C4-2B (cell line): Measurements from ENCODE around the gene HTT.

Experiments
- H3K27ac ChIP-seq: fragments of 450-650 bp; 2 replicates; pipeline ENCODE4 v1.5.1; 2017
- CTCF ChIP-seq: fragments of 450-650 bp; conservative IDR thresholded peaks from 2 replicates; pipeline ENCODE4 v1.5.1; 2017; ENCODE audit warnings: mild to moderate bottlenecking
- ZFX ChIP-seq: fragments of 450-650 bp; IDR thresholded peaks from 2 replicates; pipeline ENCODE4 v1.6.1; 2017

HTT gene

GRCh38 chr4:3074078-3074845 lies at the start of gene HTT, which contains the start of gene HTT-AS:
TSS of gene HTT (plus strand) at chr4:3074681. CDS start at chr4:3074826, 145 bp downstream.
TSS of gene HTT-AS (minus strand) at chr4:3074538.
- peak within 1 kb of the TSS; percentile 77 for H3K27ac ChIP-seq
- TF ChIP-seq ZFX (no peak), CTCF (no peak)

DNA sequence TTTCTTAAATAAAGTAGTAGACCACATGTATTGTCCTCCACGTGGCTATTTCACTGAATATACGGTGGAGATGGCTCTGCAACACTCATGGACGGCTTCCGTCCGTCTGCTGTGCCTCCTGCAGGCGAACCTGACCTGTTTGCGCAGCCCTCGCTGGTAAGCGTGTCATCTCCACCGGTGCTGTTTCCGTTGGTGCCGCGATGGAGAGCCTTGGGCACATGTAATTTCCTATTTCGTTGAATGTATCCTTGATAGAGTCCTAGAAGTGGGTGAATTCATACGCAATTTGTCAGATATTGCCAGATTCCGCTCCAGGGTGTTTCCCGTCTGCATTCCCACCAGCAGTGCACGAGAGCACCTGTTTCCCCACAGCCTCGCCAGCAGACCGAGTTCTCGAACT lies 48.6 kb upstream of the HTT start:
- H3K27ac ChIP-seq = no peak overlapping the region
- TF ChIP-seq CTCF (no peak), ZFX (no peak)

GRCh38 chr4:3026540-3026939 lies 47.9 kb upstream of the HTT start:
- H3K27ac ChIP-seq = no peak overlapping the region
- TF ChIP-seq CTCF = no peak
- no peak for TF ChIP-seq ZFX

GRCh38 chr4:3029464-3029863 lies 45.0 kb upstream of the HTT start:
- no peak overlapping the region for H3K27ac ChIP-seq
- TF ChIP-seq ZFX (no peak), CTCF (no peak)

- no peak for TF ChIP-seq CTCF
- no peak for TF ChIP-seq ZFX
Measured at GRCh38 chr4:3030566-3031356, 43.7 kb upstream of the HTT start.

DNA sequence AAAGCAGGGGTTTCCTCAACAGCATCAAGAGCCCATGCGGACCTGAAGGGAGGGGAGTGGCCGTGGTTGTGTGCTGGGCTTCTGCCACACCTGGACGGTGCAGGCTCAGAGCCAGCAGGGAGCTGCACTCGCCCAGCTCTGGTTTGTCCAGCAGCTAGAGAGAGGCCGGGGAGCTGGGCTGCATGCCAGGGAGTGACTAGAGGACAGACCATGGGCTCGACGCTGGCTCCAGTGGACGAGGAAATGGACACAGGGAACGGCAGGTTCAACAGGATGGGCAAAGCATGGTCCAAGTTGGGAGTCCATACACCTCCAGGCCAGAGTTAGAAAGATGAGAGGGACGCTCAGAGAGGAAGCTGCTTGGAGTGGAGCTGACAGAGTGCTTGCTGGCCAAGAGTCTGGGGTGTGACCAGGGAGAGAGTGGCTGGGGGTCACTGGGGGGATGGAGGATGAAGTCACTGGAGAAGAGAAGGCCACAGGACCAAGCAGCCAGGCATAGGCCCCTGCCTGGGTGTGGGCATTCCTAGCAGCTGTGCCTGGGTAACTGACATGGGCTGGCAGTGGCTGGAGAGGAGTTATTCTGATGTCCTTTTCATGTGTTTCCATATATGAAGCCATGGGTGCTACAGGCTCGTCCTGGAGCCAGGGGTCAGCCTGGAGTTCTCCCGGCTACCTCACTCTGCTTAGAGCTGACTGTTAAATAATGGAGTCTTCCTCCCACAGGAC lies 43.0 kb upstream of the HTT start:
- no peak overlapping the region for H3K27ac ChIP-seq
- TF ChIP-seq ZFX = no peak
- TF ChIP-seq CTCF = no peak

More at GRCh38 chr4:3030566-3031356, 43.7 kb upstream of the HTT start:
- H3K27ac ChIP-seq = no peak overlapping the region

DNA sequence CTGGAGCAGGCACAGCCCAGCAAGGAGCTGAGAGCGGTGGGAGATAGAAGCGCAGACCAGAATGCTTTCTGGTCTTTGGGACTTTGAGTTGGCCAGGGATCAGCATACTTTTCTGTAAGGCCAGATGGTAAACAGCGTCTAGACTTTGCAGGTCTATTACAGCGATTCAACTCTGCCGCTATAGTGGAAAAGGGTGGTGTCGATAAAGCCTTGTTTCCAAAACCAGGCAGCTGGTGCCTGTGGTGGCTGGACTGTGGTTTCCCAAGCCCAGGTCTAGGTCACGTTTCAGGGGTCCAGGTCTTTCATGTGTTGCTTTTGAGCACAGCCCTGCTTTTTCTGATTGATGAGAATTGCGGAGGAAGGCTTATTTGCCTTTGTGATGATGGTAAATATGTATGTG lies 40.2 kb upstream of the HTT start:
- TF ChIP-seq ZFX = no peak
- no peak for TF ChIP-seq CTCF

More for the DNA sequence above, 40.2 kb upstream of the HTT start:
- H3K27ac ChIP-seq = no peak overlapping the region
